Upper lobe of left lung (tissue), 6 donors: ENCODE results near the gene CCL28. TPM values are rescaled to one million over a fixed set of nuclear protein-coding genes. Genes with fewer than 3 reads are reported as not detected.
A peak's percentile ranks its signal among the peaks of the same experiment; 100 is the strongest.

Source experiments
- ATAC-seq, 2 donors: fragments of 200-7000 bp; cut with Tn5 transposase; one replicate each; pipeline ENCODE4 v1.9.1; 2022; ENCODE audit warnings: mild to moderate bottlenecking in 2 of 2, moderate library complexity in 2 of 2; ENCODE audit not compliant: low FRiP score in 2 of 2
- DNase-seq, 2 donors: peaks; one replicate each; pipeline ENCODE4 v3.0.0-alpha.2; 2019 to 2020
- H3K27ac ChIP-seq, 4 donors: fragments of 200-600 bp; sonication (generic); one replicate each; pipeline ENCODE4 v1.5.1; 2016 to 2019
- H3K27me3 ChIP-seq, 4 donors: fragments of 200-600 bp; sonication (generic); one replicate each; pipeline ENCODE4 v1.5.1; 2017 to 2019
- H3K36me3 ChIP-seq, 4 donors: fragments of 200-600 bp; sonication (generic); one replicate each; pipeline ENCODE4 v1.5.1; 2016 to 2019
- H3K4me1 ChIP-seq, 4 donors: fragments of 200-600 bp; sonication (generic); one replicate each; pipeline ENCODE4 v1.5.1; 2018 to 2019
- H3K4me3 ChIP-seq, 4 donors: fragments of 200-600 bp; sonication (generic); one replicate each; pipeline ENCODE4 v1.5.1; 2017 to 2019; ENCODE audit warnings: mild to moderate bottlenecking in 2 of 4, moderate library complexity in 1 of 4
- H3K9me3 ChIP-seq, 4 donors: fragments of 200-600 bp; sonication (generic); one replicate each; pipeline ENCODE4 v1.5.1; 2018 to 2019
- CTCF ChIP-seq, 6 experiments: fragments of 450-650 bp in 4 of 6; fragments of 200-600 bp in 2 of 6; sonication (generic) in 2 of 6; IDR thresholded peaks; one replicate each; pipeline ENCODE4 v1.5.1; 2016 to 2019; ENCODE audit warnings: antibody characterized with exemption in 6 of 6
- EP300 ChIP-seq, 4 donors: sonication (generic); formaldehyde crosslinking; IDR thresholded peaks; one replicate each; pipeline ENCODE4 v1.5.1; 2017; ENCODE audit warnings: antibody characterized with exemption in 4 of 4, control low read depth in 2 of 4
- POLR2A ChIP-seq, 4 donors: fragments of 450-650 bp; IDR thresholded peaks; one replicate each; pipeline ENCODE4 v1.5.1; 2016 to 2017; ENCODE audit warnings: antibody characterized with exemption in 4 of 4, mild to moderate bottlenecking in 2 of 4
- POLR2AphosphoS5 ChIP-seq, 2 donors: sonication (generic); formaldehyde crosslinking; IDR thresholded peaks; one replicate each; pipeline ENCODE4 v1.5.1; 2017; ENCODE audit warnings: antibody characterized with exemption in 2 of 2
- WGBS, 2 donors: methylation state at CpG; one replicate each; pipeline ENCODE4 v1.1.5; 2017 to 2018; 5-methylcytosine and 5-hydroxymethylcytosine counted together
- total RNA-seq, 6 donors: library from RNA; depleted of rRNA in 4 of 6; stranded (reverse); fragments of >200 nt in 4 of 6; gene quantifications; one replicate each; pipeline versions ENCODE4 v1.1.0 to v1.2.1, GENCODE V29; 2016 to 2021
- donor health status: DM: no; HTN: no; CAD: no; lungs with moderate emphysema.
- donor health status: DM: no; HTN: yes; CAD: no; lungs with severe emphysema.

The CCL28 gene
- total RNA-seq, 6 donors from 2014 or later = 1.1 to 9.4 (median 6.0) TPM

- H3K27ac ChIP-seq = peak overlapping the region in 2 of 4 donors; percentile 18 to 53
- WGBS, 2 donors = 52 to 69% methylated on average over 3 of the region's 3 CpGs
- DNase-seq = no peak
- peaks cover 0 to 11% (median 0%) of the 10 kb centered on the region in 4 donors for H3K9me3 ChIP-seq
- peak in 1 of 2 donors; percentile 49 for ATAC-seq
- H3K4me1 ChIP-seq = no peaks in the 10 kb centered on the region
- no peaks in the 10 kb centered on the region for H3K27me3 ChIP-seq
- no peaks in the 10 kb centered on the region for H3K36me3 ChIP-seq
- H3K4me3 ChIP-seq = no peak overlapping the region
- no peak for TF ChIP-seq CTCF (IDR thresholded peaks at IDR 0.05)
- no peak for TF ChIP-seq POLR2A (IDR thresholded peaks at IDR 0.05)
- no peak for TF ChIP-seq POLR2AphosphoS5 (IDR thresholded peaks at IDR 0.05)
- no peak for TF ChIP-seq EP300 (IDR thresholded peaks at IDR 0.05)
Measured at GRCh38 chr5:43357878-43358281, 54.3 kb downstream of the CCL28 start.

GRCh38 chr5:43357067-43357466, 55.1 kb downstream of the CCL28 start:
- H3K27ac ChIP-seq = no peak overlapping the region
- TF ChIP-seq EP300 (IDR thresholded peaks at IDR 0.05) (no peak), POLR2A (IDR thresholded peaks at IDR 0.05) (no peak), CTCF (IDR thresholded peaks at IDR 0.05) (no peak)
- ATAC-seq = no peak
- peaks cover 0 to 11% (median 0%) of the 10 kb centered on the region in 4 donors for H3K9me3 ChIP-seq
- no peaks in the 10 kb centered on the region for H3K27me3 ChIP-seq
- WGBS, 2 donors = 46 to 69% methylated on average over 2 of the region's 2 CpGs
- no peak overlapping the region for H3K4me3 ChIP-seq
- DNase-seq = no peak
- no peaks in the 10 kb centered on the region for H3K4me1 ChIP-seq
- no peaks in the 10 kb centered on the region for H3K36me3 ChIP-seq

GRCh38 chr5:43354774-43355173, 57.4 kb downstream of the CCL28 start:
- Histone ChIP-seq H3K27ac (no peak overlapping the region), H3K27me3 (no peaks in the 10 kb centered on the region), H3K9me3 (peaks cover 0 to 6% (median 0%) of the 10 kb centered on the region in 4 donors), H3K4me3 (no peak overlapping the region), H3K36me3 (no peaks in the 10 kb centered on the region), H3K4me1 (no peaks in the 10 kb centered on the region)
- no peak for ATAC-seq
- TF ChIP-seq EP300 (IDR thresholded peaks at IDR 0.05) (no peak), POLR2A (IDR thresholded peaks at IDR 0.05) (no peak), POLR2AphosphoS5 (IDR thresholded peaks at IDR 0.05) (no peak), CTCF (IDR thresholded peaks at IDR 0.05) (no peak)
- WGBS, 2 donors = 87 to 95% methylated on average over 3 of the region's 3 CpGs
- no peak for DNase-seq

- H3K27me3 ChIP-seq = no peaks in the 10 kb centered on the region
- no peak for TF ChIP-seq POLR2AphosphoS5 (IDR thresholded peaks at IDR 0.05)
- TF ChIP-seq EP300 (IDR thresholded peaks at IDR 0.05) = no peak
- no peak for TF ChIP-seq POLR2A (IDR thresholded peaks at IDR 0.05)
- TF ChIP-seq CTCF (IDR thresholded peaks at IDR 0.05) = no peak
- 83 to 92% methylated on average over 1 of the region's 1 CpG for WGBS, 2 donors
Measured at GRCh38 chr5:43353668-43354067, 58.5 kb downstream of the CCL28 start.

GRCh38 chr5:43352915-43353314, 59.3 kb downstream of the CCL28 start:
- H3K27ac ChIP-seq = no peak overlapping the region
- ATAC-seq (no peak), DNase-seq (no peak)
- H3K36me3 ChIP-seq = no peaks in the 10 kb centered on the region
- 75% methylated on average over 2 of the region's 2 CpGs for WGBS, 2 donors
- TF ChIP-seq POLR2A (IDR thresholded peaks at IDR 0.05) (no peak), POLR2AphosphoS5 (IDR thresholded peaks at IDR 0.05) (no peak), CTCF (IDR thresholded peaks at IDR 0.05) (no peak), EP300 (IDR thresholded peaks at IDR 0.05) (no peak)
- H3K9me3 ChIP-seq = no peaks in the 10 kb centered on the region
- H3K27me3 ChIP-seq = no peaks in the 10 kb centered on the region
- H3K4me3 ChIP-seq = no peak overlapping the region
- no peaks in the 10 kb centered on the region for H3K4me1 ChIP-seq

More at GRCh38 chr5:43353668-43354067, 58.5 kb downstream of the CCL28 start:
- Histone ChIP-seq H3K4me3 (no peak overlapping the region), H3K4me1 (no peaks in the 10 kb centered on the region), H3K9me3 (no peaks in the 10 kb centered on the region), H3K36me3 (no peaks in the 10 kb centered on the region), H3K27ac (no peak overlapping the region)
- DNase-seq = no peak
- ATAC-seq = no peak
